ENCODE measurements around the gene GALNT12. TPM values are rescaled to one million over a fixed set of nuclear protein-coding genes. Genes with fewer than 3 reads are reported as not detected.

GALNT12 gene
- total RNA-seq, 4 donors from 2014 or later: 18.9 to 58.6 (median 36.5) TPM

DNA sequence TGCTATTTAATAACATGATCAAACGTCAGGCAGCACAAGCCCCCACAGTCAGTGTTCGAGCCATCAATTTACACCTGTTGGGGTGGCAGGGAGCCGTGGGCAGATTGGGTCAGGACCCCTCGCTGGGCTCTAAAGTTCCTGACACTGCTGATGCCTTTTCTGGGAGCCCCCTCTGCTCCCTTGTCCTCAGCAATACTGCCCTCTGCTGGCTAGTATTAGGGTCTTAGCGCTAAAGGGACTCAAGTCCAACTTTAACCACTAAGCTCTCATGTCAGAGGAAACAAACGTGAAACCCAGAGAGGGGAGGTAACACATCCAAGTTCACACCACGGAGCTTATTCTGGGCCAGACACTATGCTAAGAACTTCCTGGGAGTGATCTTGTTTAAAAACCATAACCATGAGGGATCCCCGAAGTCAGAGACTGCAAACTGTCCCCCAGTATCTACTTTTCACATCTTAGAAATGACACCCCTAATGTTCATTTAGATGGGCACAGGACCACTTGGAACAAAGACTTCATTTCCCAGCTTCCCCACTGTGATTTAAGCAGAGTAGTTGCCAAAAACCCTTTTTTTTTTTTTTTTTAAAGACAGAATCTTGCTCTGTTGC is 31.5 kb upstream of the GALNT12 start:
- Histone ChIP-seq H3K27ac (no peak overlapping the region), H3K4me1 (peaks cover 0 to 7% of the 10 kb centered on the region in 2 donors), H3K36me3 (peaks cover 28% of the 10 kb centered on the region in 2 donors), H3K27me3 (no peaks in the 10 kb centered on the region), H3K9me3 (no peaks in the 10 kb centered on the region), H3K4me3 (replicated peaks in 1 of 3) (no peak overlapping the region)
- peak; percentile 29 to 36 for DNase-seq
- TF ChIP-seq, protein P1, sequence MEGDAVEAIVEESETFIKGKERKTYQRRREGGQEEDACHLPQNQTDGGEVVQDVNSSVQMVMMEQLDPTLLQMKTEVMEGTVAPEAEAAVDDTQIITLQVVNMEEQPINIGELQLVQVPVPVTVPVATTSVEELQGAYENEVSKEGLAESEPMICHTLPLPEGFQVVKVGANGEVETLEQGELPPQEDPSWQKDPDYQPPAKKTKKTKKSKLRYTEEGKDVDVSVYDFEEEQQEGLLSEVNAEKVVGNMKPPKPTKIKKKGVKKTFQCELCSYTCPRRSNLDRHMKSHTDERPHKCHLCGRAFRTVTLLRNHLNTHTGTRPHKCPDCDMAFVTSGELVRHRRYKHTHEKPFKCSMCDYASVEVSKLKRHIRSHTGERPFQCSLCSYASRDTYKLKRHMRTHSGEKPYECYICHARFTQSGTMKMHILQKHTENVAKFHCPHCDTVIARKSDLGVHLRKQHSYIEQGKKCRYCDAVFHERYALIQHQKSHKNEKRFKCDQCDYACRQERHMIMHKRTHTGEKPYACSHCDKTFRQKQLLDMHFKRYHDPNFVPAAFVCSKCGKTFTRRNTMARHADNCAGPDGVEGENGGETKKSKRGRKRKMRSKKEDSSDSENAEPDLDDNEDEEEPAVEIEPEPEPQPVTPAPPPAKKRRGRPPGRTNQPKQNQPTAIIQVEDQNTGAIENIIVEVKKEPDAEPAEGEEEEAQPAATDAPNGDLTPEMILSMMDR (IDR thresholded peaks at IDR 0.05): peak in 5 of 6 experiments; percentile 17 to 60 (median 46)
- TF ChIP-seq POLR2A (IDR thresholded peaks at IDR 0.05): no peak
- WGBS, 2 donors: 37 to 50% methylated on average over 8 of the region's 8 CpGs
- intact Hi-C loops (cut with DNase I): no loop called here

DNA sequence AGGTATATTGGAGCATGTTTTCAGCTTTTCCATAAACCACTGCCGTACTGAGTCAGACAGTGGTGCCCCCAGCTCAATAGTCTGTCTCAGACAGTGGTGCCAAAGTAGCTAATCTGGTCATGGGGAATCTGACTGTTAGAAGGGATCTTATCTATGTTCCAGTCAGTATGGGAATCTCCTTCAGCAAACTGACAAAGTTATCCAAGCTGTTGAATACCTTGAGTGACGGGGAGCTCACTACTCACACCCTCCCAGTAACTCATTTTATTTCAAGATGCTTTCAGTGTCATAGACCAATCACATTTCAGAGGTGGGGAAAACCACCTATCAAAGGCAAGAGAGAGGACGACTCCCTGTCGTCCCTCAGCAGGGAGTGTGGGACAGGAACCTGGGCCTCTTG is 29.9 kb upstream of the GALNT12 start:
- no peak for DNase-seq
- WGBS, 2 donors: 96 to 97% methylated on average over 4 of the region's 4 CpGs
- intact Hi-C loops (cut with DNase I): no loop called here
- TF ChIP-seq, protein P1 (IDR thresholded peaks at IDR 0.05): no peak
- TF ChIP-seq POLR2A (IDR thresholded peaks at IDR 0.05): no peak
- H3K9me3 ChIP-seq: no peaks in the 10 kb centered on the region
- H3K4me1 ChIP-seq: peaks cover 3 to 17% of the 10 kb centered on the region in 2 donors
- H3K27ac ChIP-seq: no peak overlapping the region
- no peak overlapping the region for H3K4me3 ChIP-seq (replicated peaks in 1 of 3)
- H3K27me3 ChIP-seq: no peaks in the 10 kb centered on the region
- peaks cover 13 to 18% of the 10 kb centered on the region in 2 donors for H3K36me3 ChIP-seq

DNA sequence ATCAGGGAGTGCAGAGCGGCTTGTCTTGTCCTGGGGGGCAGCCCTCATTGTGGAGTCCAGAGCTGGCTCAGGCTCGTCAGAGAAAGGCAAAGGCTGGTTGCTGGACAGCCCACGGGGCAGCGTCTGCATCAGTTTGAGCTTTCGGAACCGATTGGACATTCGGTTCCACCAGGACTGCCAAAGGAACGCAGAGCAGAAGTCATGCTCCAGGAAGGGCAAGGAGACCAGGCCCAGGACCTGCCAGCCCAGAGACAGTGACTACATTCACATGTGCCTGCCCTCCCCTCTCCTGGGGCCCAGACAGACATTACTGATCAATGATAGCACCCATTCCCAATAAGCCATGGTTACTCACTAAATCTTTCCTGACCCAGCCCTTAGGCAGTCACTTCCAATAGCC is 29.2 kb upstream of the GALNT12 start:
- H3K27me3 ChIP-seq: no peaks in the 10 kb centered on the region
- H3K36me3 ChIP-seq: peaks cover 7 to 11% of the 10 kb centered on the region in 2 donors
- no peak overlapping the region for H3K27ac ChIP-seq
- intact Hi-C loops (cut with DNase I): no loop called here
- H3K4me3 ChIP-seq (replicated peaks in 1 of 3): no peak overlapping the region
- TF ChIP-seq, protein P1 (IDR thresholded peaks at IDR 0.05): no peak
- TF ChIP-seq POLR2A (IDR thresholded peaks at IDR 0.05): no peak
- no peaks in the 10 kb centered on the region for H3K9me3 ChIP-seq
- no peak for DNase-seq
- 88 to 95% methylated on average over 7 to 8 of the region's 8 CpGs for WGBS, 2 donors
- peaks cover 3 to 19% of the 10 kb centered on the region in 2 donors for H3K4me1 ChIP-seq

DNA sequence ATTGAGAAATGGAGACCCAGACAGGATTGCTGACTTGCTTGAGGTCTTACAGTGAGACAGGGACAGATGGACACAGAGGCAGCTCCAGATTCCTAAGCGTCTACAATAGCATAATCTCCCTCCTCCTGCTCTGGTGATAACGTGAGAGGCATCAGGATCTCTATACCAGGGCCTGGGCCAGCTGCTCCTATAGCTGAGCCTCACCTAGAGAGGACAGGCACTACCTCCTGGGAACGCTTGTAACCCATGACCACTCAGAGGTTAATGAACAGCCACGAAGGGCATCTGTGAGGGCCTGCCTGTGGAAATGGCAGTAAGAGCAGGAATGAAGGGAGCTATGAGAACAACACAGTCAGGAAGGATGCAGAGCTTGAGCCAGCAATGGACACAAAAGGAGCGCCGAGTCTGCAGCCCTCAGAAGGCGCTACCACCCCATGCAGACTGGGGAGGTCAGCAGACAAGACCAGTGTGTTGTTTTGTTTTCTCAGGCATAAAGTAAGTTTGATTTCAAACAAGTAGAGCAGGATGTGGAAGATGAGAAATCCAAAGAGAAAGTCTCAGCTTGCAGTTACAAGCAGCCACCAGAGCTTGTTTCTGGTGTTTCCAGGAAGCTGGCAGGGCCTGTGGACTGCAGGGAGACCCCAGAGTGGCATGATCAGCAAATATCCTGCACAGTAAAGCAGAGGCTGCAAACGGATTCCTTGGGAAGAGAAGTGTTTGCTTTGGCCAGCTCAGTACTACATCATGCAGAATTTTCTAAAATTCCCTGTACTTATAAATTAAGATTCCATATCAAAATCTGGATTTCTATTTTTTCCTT is 28.5 kb upstream of the GALNT12 start:
- intact Hi-C loops (cut with DNase I): no loop called here
- peaks cover 1 to 10% of the 10 kb centered on the region in 2 donors for H3K36me3 ChIP-seq
- TF ChIP-seq, protein P1 (IDR thresholded peaks at IDR 0.05): no peak
- no peak for TF ChIP-seq POLR2A (IDR thresholded peaks at IDR 0.05)
- no peaks in the 10 kb centered on the region for H3K27me3 ChIP-seq
- H3K9me3 ChIP-seq: no peaks in the 10 kb centered on the region
- H3K4me3 ChIP-seq (replicated peaks in 1 of 3): no peak overlapping the region
- H3K27ac ChIP-seq: no peak overlapping the region
- DNase-seq: no peak
- peaks cover 3 to 19% of the 10 kb centered on the region in 2 donors for H3K4me1 ChIP-seq
- WGBS, 2 donors: 80 to 81% methylated on average over 8 of the region's 8 CpGs

All from thyroid gland (tissue), 4 donors.